Measurements from ENCODE around the gene PNPLA1.

GRCh38 chr6:36340306-36340617, 70.4 kb downstream of the PNPLA1 start:
- TF ChIP-seq CTCF (IDR thresholded peaks at IDR 0.05), result no peak
- TF ChIP-seq POLR2A (IDR thresholded peaks at IDR 0.05), result no peak
